ENCODE measurements around the gene CENPQ.

- no peak for TF ChIP-seq CTCF (IDR thresholded peaks at IDR 0.05)
- no peak for TF ChIP-seq POLR2A (IDR thresholded peaks at IDR 0.05)
- TF ChIP-seq POLR2AphosphoS5 (IDR thresholded peaks at IDR 0.05) = no peak
These were observed 63.4 kb downstream of the CENPQ start for GRCh38 chr6:49526598-49526997.
